K562 (cell line): ENCODE measurements around the gene ULK1. TPM values are rescaled to one million over a fixed set of nuclear protein-coding genes. Genes with fewer than 3 reads are reported as not detected.

Experiments
- ARNT ChIP-seq, 2 experiments: fragments of 450-650 bp; IDR thresholded peaks; 2 replicates each; pipeline ENCODE4 v1.6.1; 2016; ENCODE audit warnings: mild to moderate bottlenecking in 1 of 2
- ESRRA ChIP-seq: fragments of 450-650 bp; IDR thresholded peaks from 2 replicates; pipeline ENCODE4 v1.6.1; 2014; ENCODE audit warnings: low read depth, mild to moderate bottlenecking, moderate library complexity, borderline replicate concordance
- ESRRB ChIP-seq: fragments of 250-450 bp; sonication (Bioruptor Pico); IDR thresholded peaks from 2 replicates; pipeline ENCODE4 v1.5.0; 2020; ENCODE audit warnings: mild to moderate bottlenecking, moderate library complexity, borderline replicate concordance
- GTF2E2 ChIP-seq: fragments of 200-800 bp; sonication (Bioruptor generic); IDR thresholded peaks from 2 replicates; pipeline ENCODE4 v1.6.1; 2016; ENCODE audit warnings: missing genetic modification characterization, missing compliant biosample characterization
- HOXB6 ChIP-seq: fragments of 250-450 bp; sonication (Bioruptor Pico); IDR thresholded peaks from 2 replicates; pipeline ENCODE4 v1.5.1; 2022; ENCODE audit warnings: mild to moderate bottlenecking, borderline replicate concordance
- PHF20 ChIP-seq: fragments of 450-650 bp; IDR thresholded peaks from 2 replicates; pipeline ENCODE4 v1.6.1; 2018; ENCODE audit not compliant: partially characterized antibody
- PHTF2 ChIP-seq: fragments of 250-450 bp; sonication (Bioruptor Pico); IDR thresholded peaks from 2 replicates; pipeline ENCODE4 v1.5.0; 2021; ENCODE audit warnings: mild to moderate bottlenecking
- PTBP1 ChIP-seq: fragments of 200-400 bp; formaldehyde crosslinking; IDR thresholded peaks from 2 replicates; pipeline ENCODE4 v1.6.1; 2017; ENCODE audit warnings: low read depth, low read length
- ZNF408 ChIP-seq: fragments of 250-450 bp; sonication (Bioruptor Pico); IDR thresholded peaks from 2 replicates; pipeline ENCODE4 v1.4.0; 2020; ENCODE audit warnings: low read depth, mild to moderate bottlenecking, moderate library complexity
- ZNF76 ChIP-seq: fragments of 250-450 bp; sonication (Bioruptor Pico); IDR thresholded peaks from 2 replicates; pipeline ENCODE4 v1.4.0; 2020; ENCODE audit warnings: mild to moderate bottlenecking, moderate library complexity, borderline replicate concordance
- polyA plus RNA-seq, 8 experiments: library from polyadenylated mRNA; depleted of rRNA in 4 of 8; stranded (reverse) in 5 of 8; unstranded in 3 of 8; fragments of >200 nt; fragmentation: Nextera tagmentation in 2 of 8; fragmentation: Illumina TruSeq in 1 of 8; extraction: Ambion mirVana in 2 of 8; extraction: Trizol in 1 of 8; gene quantifications; 2 replicates each; pipeline versions ENCODE4 v1.2.1 to v1.2.3, GENCODE V29; 2011 to 2014; ENCODE audit warnings: inconsistent platforms in 1 of 8, missing spikeins in 1 of 8
- total RNA-seq, 7 experiments: library from RNA; depleted of rRNA in 6 of 7; stranded (reverse); fragments of >200 nt in 6 of 7; fragmentation: Illumina TruSeq in 2 of 7; extraction: Trizol in 2 of 7; gene quantifications; 2 replicates each; pipeline versions ENCODE4 v1.2.1 to v1.2.3, GENCODE V29; 2011 to 2021; ENCODE audit warnings: low replicate concordance in 1 of 7
- TF ChIP-seq, protein P1 (sequence below), 2 experiments: IDR thresholded peaks; 2 replicates each; pipeline ENCODE4 v1.6.1; 2012; ENCODE audit warnings: improper control_type of control experiment in 2 of 2, low read depth in 2 of 2, low read length in 2 of 2, borderline replicate concordance in 1 of 2
- TF ChIP-seq, protein P2 (sequence below): sonication (generic); formaldehyde crosslinking; IDR thresholded peaks from 2 replicates; pipeline ENCODE4 v1.8.1; 2023; ENCODE audit warnings: mild to moderate bottlenecking, missing genetic modification reagents
- TF ChIP-seq, protein P3 (sequence below): fragments of 450-650 bp; formaldehyde crosslinking; IDR thresholded peaks from 2 replicates; pipeline ENCODE4 v1.4.0; 2020; ENCODE audit warnings: mild to moderate bottlenecking, moderate library complexity

ULK1 gene
- total and polyA plus RNA-seq, 9 of the 15 experiments (the other 6 are each of a cell fraction or from before 2014, with no cell fraction given) = 0.15 to 29.4 (median 2.5) TPM

DNA sequence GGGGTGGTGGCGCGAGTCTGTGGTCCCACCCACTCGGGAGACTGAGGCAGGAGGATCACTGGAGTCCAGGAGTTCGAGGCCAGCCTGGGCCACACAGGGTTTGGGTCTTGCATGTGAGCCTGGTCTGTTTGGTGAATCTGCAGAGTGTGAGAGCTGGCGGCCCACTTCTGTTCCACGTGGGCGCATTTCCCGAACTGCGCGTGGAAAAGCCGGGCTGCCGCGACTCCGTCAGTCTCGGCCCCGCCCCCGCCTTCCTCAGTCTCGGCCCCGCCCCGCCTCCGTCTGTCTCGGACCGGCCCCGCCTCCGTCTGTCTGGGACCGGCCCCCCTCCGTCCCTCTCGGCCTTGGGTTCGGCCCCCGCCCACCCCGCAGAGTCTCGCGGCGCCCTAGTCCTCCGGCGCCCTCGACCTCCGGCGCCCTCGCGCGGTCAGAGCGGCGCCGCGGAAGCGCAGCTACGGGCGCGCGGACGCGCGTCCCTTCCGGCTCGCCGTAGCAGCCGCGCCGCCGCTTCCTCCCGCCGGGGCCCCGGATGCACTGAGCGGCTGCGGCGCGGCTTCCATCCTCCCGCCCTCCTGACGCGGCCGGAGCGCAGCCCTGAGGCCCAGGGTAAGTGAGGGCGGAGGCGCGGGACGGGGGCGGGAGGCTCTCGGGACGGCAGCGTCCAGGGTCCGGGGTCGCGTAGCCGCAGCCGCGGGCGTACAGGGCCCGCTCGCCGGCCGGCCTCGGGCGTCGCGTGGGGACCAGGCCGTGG is 55.2 kb downstream of the ULK1 start, which contains the start of gene EP400 (continued):
- TF ChIP-seq, protein P1, sequence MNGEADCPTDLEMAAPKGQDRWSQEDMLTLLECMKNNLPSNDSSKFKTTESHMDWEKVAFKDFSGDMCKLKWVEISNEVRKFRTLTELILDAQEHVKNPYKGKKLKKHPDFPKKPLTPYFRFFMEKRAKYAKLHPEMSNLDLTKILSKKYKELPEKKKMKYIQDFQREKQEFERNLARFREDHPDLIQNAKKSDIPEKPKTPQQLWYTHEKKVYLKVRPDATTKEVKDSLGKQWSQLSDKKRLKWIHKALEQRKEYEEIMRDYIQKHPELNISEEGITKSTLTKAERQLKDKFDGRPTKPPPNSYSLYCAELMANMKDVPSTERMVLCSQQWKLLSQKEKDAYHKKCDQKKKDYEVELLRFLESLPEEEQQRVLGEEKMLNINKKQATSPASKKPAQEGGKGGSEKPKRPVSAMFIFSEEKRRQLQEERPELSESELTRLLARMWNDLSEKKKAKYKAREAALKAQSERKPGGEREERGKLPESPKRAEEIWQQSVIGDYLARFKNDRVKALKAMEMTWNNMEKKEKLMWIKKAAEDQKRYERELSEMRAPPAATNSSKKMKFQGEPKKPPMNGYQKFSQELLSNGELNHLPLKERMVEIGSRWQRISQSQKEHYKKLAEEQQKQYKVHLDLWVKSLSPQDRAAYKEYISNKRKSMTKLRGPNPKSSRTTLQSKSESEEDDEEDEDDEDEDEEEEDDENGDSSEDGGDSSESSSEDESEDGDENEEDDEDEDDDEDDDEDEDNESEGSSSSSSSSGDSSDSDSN (IDR thresholded peaks at IDR 0.05; ENCODE audit: borderline replicate concordance in 1 of 2, low read depth in 2 of 2, low read length in 2 of 2) = peak; percentile 52 to 60; a peak in 2 of 4 replicates
- TF ChIP-seq, protein P2, sequence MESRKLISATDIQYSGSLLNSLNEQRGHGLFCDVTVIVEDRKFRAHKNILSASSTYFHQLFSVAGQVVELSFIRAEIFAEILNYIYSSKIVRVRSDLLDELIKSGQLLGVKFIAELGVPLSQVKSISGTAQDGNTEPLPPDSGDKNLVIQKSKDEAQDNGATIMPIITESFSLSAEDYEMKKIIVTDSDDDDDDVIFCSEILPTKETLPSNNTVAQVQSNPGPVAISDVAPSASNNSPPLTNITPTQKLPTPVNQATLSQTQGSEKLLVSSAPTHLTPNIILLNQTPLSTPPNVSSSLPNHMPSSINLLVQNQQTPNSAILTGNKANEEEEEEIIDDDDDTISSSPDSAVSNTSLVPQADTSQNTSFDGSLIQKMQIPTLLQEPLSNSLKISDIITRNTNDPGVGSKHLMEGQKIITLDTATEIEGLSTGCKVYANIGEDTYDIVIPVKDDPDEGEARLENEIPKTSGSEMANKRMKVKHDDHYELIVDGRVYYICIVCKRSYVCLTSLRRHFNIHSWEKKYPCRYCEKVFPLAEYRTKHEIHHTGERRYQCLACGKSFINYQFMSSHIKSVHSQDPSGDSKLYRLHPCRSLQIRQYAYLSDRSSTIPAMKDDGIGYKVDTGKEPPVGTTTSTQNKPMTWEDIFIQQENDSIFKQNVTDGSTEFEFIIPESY = peak; percentile 70
- TF ChIP-seq ARNT (IDR thresholded peaks at IDR 0.05) = no peak
- no peak for TF ChIP-seq ZNF408
- no peak for TF ChIP-seq ESRRB (CRISPR knock-in tag)
- TF ChIP-seq ESRRA = peak; percentile 85; the same call in 1 of the 2 replicates
- TF ChIP-seq, protein P3, sequence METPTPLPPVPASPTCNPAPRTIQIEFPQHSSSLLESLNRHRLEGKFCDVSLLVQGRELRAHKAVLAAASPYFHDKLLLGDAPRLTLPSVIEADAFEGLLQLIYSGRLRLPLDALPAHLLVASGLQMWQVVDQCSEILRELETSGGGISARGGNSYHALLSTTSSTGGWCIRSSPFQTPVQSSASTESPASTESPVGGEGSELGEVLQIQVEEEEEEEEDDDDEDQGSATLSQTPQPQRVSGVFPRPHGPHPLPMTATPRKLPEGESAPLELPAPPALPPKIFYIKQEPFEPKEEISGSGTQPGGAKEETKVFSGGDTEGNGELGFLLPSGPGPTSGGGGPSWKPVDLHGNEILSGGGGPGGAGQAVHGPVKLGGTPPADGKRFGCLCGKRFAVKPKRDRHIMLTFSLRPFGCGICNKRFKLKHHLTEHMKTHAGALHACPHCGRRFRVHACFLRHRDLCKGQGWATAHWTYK (CRISPR knock-in tag) = peak; percentile 73; the same call in 1 of the 2 replicates
- peak; percentile 22 for TF ChIP-seq PHF20
- TF ChIP-seq GTF2E2 (tag) = peak; percentile 78; the same call in 1 of the 2 replicates
- no peak for TF ChIP-seq HOXB6 (CRISPR knock-in tag)
- no peak for TF ChIP-seq PTBP1
- TF ChIP-seq ZNF76 = peak; percentile 71; the same call in 1 of the 2 replicates
- no peak for TF ChIP-seq PHTF2 (CRISPR knock-in tag)
